Activated CD4-positive, alpha-beta T cell treated with anti-CD3 and anti-CD28 coated beads, Interleukin-2, amount 50 U/mL, for 24 hours (primary cell): ENCODE results near the gene CSF1.

Source experiments
- DNase-seq, 2 donors: peaks; one replicate each; pipeline ENCODE4 v3.0.0-alpha.2; 2020; ENCODE audit warnings: low read depth in 1 of 2, low spot score in 1 of 2

Gene CSF1

DNA sequence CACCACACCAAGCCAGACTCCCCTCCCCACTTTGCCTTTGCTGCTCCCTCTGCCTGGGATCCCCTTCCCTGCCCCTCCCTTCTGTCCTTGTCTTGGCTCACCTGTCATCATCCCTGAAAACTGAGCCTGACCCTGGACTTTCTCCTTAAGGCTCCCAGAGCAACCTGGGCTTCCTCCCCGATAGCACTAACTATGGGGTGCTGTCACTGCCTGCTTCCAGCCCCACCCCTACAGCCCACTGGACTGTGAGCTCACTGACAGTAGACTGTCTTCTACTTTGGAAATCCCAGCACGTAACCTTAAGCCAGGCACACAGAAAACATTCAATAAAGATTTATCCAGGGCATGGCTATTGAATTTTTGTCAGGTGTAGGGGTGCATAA, 9.5 kb upstream of the CSF1 start:
- DNase-seq, result no peak

DNA sequence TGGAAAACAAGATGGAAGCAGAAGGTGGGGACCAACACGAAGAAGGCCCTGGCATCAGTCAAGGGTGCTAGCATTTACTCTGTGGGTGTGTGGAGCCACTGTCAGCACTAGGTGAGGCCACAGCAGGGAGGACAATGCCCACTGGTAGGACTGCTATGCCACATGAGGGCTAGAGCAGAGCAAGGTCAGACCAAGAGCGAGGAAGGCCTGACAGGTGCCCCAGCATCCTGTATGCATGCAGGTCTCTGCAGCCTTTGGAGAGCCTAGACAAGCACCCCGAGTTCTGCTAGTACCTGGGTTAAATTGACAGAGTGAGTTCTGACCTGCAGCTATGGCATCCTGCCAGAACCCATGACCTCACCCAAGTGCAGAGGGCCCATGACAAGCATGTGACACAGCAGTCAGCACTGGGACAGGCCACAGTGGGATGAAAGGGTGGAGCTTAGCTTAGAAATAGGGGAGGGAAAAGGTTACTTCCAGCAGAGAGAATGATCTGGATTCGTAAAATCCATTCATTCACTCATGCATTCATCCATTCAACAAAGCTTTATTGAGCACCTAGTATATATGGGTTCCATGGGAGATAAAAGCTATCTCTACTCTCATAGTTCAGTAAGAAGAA, 9.0 kb upstream of the CSF1 start:
- no peak for DNase-seq

- DNase-seq, result no peak
Observed at GRCh38 chr1:109902204-109902985, 8.3 kb upstream of the CSF1 start.

DNA sequence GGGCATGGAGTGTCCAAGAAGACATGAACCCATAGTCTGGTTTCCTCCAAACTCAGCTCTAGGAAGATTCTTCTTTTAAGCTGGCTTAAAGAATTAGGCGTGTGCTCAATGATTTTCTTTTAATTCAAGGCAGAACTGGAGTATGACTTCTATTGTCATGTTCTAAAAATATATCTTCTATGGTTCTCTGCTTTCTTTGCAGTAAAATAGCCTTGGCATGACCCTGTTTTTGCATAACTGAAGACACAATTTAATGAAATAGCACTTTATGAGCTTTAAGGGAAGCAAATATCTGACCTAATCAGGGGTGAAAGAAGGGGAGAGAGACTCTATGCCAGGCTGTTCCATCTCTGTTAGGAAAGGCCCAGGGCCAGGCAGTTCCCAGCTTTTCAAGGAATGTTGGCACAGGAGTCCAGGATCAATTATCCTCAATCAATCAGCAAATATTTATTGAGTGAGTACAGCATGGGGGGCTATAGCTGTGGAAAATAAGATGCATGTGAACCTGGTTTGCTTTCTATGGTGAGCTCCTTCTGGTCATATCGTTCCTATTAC, 7.2 kb upstream of the CSF1 start:
- no peak for DNase-seq

DNA sequence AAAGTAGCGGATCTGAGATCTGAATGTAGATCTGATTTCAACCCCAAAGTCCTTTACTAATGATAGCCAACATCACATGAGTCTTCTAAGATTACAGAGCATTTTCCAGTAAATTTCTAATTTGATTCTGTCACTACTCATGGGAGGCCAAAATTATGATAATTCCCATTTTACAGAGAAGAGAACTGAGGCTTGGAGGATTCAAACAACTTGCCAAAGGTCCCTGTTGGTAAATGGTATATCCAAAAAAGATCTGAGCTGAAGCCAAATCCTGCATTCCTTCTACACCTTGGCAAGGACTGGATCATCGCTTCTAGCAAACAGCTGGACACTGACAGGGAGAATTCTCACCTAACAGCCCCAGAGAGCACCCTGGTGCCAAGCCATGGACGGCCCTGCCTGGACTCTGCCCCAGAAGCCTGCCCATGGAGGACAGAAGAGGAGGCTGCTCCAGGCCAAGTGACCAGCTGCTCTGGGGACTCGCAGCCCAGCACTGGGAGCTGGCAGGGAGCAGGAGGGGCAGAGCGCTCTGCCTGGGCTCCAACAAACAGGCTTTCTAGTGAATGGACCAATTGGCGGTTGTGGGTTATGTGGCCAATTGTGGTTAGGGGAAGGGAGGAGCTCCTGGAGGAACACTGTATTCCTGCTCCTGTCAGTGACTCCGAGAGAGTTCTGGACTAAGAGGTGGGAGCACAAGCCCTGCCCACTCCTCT, 6.4 kb upstream of the CSF1 start:
- no peak for DNase-seq

GRCh38 chr1:109905491-109905890, 5.2 kb upstream of the CSF1 start:
- DNase-seq, result no peak

DNA sequence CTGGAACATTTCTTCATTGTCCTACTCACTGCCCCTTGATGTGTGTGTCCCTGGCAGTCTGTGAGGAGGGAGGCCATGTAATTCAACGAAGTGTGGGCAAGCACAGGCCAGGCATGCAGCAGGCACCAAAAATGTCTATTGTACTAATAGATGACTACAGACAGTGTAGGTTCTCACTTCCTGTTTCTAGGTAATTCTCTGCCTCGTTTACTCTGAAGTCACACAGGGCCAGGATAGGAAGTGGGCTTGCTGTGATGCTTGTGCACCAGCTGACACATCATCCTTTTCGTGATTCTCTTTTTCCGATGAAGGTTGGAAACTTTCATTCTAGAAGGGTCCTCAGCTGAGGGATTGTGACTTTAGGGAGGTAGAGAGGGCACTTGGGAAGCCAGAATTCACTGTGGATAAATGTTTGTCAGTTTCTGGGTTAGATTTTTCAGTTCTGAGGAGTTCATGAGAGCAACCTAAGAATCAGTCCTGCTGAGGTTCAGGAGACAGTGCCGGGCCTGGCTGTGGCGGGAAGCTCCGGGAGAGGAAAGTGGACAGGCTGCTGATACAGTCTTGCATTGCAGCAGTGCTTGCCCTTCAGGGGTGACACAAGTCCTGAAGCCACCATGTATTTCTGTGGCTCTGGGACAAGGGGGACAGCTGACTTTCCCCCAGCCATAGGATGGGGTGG, 4.3 kb upstream of the CSF1 start:
- peak; percentile 22 to 57 for DNase-seq

GRCh38 chr1:109906839-109907180, 3.8 kb upstream of the CSF1 start:
- no peak for DNase-seq

DNA sequence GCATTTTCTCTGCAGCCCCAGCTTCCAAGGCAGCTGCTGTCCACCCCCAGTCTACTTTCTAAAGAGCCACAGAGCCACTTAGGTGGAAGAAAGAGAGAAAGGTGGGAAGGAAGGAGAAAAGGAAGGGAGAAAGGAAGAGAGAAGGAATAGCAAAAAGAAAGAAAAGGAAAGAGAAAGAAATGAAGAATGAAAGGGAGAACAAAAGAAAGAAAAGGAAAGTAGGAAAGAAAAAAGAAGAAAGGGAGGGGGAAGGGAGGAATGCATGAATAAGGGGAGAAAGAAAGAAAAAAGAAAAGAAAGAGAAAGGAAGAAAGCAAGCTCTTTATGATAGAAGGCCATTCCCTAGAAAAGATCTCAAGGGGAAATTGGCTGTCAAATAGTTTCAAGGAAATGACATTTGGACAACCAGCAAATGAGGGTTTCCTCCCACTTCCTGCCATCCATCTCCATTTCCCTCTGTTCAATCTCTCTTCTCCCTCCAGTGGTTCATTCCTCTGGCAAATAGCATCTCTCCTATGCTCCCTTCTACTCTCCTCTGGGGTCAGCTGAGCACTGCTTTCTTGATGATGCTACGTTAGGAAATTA, 3.4 kb upstream of the CSF1 start:
- no peak for DNase-seq

GRCh38 chr1:109908836-109909235, 1.8 kb upstream of the CSF1 start:
- no peak for DNase-seq

- no peak for DNase-seq
Observed at GRCh38 chr1:109909561-109909960, 1.1 kb upstream of the CSF1 start.

DNA sequence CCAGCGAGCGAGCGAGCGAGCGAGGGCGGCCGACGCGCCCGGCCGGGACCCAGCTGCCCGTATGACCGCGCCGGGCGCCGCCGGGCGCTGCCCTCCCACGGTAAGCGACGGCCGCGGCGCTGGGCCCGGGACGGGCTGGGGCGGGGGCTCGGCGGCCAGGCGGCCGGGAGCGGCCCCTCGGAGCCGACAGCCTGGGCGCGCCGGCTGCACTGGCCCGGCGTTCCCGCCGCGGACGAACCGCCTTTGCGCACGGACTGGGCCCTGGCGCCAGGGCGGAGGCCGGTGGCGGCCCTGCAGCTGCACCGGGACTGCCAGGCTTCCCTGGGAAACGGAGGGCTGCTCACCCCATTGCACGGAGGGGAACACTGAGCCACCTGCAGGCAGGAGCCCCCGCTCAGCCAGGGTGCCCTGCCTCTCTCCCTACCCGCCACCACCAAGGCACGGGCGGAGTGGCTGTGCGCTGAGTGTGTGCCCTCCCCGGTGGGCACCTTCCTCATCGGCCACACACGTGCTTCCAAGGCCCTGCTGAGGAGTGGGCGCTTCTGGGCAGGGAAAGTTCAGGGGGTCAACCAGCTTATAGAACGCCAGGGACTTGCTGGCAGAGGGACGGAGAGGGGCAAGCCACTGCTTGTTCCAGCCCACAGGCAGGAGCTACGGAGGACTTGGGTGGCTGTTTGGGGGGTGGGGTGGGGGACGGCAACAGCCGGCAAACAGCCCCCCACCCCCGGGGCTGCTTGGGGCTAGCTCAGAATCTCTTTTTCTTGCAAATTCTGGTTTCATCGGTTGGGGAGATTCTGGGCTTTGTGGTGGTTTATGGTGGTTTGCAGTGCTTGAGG, 532 bp downstream of the CSF1 start:
- DNase-seq, result peak in 1 of 2 donors; percentile 14

- no peak for DNase-seq
Observed at GRCh38 chr1:109912214-109912861, 1.7 kb downstream of the CSF1 start.

DNA sequence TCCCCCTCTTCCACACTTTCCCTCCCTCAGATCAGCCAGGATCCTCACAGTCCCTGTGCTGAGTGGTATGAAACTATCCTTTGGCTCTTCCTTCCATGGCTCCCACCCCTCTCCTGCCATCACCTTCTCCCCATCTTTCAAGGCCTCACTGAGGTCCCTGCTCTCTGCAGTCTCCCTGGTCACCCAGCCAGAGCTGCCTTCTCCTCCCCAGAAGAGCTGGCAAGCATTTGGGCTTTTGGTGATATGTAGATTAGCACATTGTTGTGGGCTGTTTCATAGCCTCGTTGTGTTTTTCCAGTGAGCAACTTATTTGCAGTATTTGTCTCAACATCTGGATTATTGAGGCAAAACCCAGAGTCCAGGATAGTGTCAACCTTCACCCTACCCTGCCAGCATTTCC, 2.2 kb downstream of the CSF1 start:
- no peak for DNase-seq

DNA sequence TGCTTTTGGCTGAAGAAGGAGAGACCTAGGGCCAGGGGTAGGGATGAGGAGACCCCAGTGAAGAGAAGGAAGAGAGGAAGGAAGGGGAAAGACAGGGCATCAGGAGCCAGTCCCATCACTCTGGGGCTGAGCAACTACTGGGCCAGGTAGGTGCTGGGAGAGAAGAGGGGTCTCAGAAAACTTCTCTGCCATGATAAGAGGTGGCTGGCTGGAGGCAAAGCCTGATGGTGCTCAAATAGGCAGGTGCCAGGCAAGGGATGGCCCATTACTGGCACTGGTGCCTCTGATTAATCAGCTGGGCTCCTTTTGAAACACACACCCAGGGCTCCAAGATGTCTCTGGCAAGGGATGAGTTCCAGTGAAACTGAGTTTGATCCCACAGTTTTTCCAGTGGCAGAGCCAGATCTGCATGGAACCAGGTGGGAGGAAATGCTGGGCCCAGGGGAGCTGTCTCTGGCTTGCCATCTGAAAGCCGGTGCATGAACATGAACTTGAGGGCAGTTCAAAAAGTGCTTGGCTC, 2.8 kb downstream of the CSF1 start:
- no peak for DNase-seq

DNA sequence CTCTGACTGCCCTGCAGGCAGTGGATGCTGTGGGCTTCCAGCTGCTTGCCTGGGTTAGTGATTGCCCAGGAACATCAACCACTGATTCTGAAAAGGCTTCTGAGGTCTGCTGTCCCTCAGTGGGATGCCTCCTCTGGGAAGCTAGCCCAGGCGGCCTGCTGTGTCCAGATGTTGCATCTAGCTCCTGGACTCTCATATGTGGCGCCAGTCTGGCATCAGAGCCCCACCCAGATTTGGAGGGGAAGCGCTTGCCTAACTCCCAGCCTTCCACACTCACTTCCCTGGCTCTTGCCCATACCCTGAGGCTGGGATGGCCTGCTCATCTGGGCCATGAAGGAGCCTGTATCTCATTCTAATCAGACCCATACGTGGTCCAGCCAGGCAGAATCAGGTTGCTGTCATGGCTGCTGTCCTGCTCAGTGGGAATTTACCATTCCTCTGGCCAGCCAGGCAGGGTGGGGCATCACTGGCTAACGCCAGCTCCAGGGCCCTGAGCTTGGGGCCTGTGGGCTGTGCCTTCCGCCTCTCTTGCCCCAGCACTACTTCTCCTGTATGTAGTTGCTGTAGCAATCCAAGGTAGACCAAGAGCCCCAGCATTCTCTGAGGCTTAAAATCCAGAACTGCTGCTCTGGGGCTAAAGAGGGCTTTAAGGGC, 4.1 kb downstream of the CSF1 start:
- no peak for DNase-seq

DNA sequence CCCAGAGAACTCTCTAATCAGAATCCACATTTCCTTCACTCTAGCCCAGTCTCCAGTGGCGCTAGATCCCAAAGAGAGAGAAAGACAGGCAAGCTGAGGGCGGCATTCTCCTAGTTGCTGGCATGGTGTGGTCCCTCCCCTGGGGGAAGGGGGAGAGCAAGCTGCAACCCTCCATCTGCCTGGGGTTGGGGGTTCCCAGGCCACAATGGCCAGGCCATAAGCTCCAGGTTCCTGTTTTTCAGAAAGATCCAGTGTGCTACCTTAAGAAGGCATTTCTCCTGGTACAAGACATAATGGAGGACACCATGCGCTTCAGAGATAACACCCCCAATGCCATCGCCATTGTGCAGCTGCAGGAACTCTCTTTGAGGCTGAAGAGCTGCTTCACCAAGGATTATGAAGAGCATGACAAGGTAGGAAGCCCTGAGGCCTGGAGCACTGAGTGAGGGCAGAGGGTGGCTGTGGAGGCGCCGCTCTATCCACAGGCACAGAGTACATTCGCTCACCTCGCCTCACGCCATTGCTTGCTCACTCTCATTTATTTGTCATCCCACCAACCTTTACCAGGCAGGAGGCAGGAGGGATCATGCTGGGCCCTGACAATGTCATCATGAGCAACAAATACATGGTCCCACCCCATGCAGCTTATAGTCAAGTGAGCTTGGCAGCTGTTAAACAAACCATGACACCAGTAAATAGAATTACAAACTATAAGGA, 6.6 kb downstream of the CSF1 start:
- no peak for DNase-seq
